GM18951 (cell line): ENCODE results near the gene CDK5R1.

Experiments
- POLR2A ChIP-seq: IDR thresholded peaks from 4 replicates; pipeline ENCODE4 v1.6.1; 2011; ENCODE audit warnings: mild to moderate bottlenecking; ENCODE audit not compliant: insufficient read length, insufficient read depth; ENCODE audit errors: extremely low read depth
- in situ Hi-C: fragments of 300-500 bp; cut with MboI; formaldehyde crosslinking; loops from one replicate; pipeline ENCODE4 v1.12.0; 2022; ENCODE audit warnings: low sequenced_read_pairs, mixed read lengths, inconsistent platforms; ENCODE audit not compliant: unreplicated experiment

The CDK5R1 gene

DNA sequence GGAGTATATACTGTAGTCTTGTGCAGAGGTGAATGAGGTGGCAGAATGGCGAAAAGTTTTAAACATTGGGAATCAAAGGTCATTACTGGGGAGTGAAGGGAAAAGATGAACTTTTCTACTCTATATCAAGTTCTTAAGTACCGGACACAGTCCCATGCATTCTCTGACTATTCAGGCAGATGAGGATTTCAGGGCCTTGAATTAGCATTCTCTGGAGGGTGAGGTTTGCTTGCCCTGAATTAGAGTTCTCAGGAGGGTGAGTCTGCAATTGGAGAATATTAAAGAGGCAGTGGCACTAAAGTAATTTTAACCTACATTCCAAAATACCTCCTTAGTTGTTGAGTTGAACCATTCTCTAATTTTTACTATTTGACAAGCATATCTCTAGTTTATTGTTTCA, 33.4 kb upstream of the CDK5R1 start:
- TF ChIP-seq POLR2A: no peak
- in situ Hi-C loops: loop anchor here (10.0 kb wide), 1 partner anchor 301 kb away; no protein-coding TSS in a partner anchor

DNA sequence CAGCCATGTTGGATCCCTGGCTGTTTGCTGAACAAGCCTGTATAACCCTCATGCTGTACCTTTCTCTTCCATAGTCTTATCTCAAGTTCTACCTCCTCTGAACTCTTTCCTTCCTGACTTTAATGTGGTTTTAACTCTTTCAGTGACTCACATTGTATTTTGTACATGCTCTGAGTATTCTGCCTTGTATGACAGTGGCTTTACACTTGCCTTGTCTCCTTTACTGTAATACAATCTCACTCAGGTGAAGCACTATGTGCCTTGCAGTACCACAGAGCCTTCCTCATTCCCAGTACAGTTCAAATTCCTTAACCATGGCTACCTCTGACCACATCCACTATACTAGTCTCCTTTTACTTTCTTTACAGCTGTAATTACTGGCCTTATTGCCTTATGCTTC, 28.4 kb upstream of the CDK5R1 start:
- TF ChIP-seq POLR2A: no peak
- in situ Hi-C loops: loop anchor here (10.0 kb wide), 1 partner anchor 296 kb away; no protein-coding TSS in a partner anchor

DNA sequence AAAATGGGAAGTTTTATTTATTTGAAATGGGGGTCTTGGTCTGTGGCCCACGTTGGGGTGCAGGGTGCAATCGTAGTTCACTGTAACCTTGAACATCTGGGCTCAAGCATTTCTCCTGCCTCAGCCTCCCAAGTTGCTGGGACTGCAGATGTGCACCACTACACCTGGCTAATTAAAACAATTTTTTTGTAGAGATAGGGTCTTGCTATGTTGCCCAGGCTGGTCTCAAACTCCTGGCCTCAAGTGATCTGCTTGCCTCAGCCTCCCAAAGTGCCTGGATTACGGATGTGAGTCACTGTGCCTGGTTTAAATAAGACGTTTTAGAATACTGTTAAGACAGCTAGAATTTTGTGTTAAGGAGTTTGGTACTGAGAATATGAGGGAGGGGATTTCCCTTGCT, 26.7 kb upstream of the CDK5R1 start:
- in situ Hi-C loops: no loop called here
- no peak for TF ChIP-seq POLR2A

DNA sequence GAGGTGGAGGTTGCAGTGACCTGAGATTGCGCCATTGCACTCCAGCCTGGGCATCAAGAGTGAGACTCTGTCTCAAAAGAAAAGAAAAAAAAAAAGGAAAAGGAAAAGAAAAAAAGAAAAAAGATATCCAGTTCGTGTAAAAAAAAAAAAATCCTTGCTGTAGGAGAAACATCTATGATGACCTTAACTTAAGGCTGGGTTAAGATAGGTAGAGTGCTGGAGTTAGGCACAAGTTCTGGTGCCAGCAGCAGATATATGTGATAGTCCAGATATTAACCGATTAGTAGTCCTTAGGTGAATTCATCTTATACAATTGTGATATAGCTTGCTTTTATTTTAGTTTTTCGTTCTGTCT, 25.3 kb upstream of the CDK5R1 start:
- TF ChIP-seq POLR2A: no peak
- in situ Hi-C loops: no loop called here

DNA sequence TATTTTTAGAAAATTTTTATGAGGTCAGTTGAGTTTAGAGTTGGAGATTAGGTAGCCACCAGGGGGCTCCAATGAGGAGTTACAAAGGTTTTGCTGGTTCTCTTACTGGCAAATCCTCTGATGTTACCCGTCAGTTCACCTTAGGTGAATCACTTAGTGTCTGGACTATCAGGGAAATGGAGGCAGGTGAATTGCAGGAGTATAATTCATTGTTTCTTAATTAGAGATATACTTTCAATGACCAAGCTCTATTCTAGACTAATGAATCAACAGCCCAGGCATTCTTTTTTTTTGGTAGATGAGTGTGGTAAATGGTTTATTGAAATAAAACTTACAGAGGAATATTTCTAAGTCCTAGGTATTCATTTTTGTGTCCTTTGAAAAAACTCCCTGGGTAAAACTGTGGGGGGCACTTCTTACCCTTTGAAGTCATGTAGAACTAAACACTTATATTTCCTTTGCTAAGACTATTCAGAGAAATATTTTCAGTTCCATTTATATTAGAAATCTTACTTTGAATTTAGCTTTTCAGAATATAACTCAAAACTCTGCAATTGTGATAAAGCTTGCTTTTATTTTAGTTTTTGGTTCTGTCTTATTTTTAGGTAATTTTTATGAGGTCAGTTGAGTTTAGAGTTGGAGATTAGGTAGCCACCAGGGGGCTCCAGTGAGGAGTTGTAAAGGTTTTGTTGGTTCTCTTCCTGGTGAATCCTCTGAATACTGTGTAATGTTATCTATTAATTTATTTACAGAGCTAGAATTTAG, 24.8 kb upstream of the CDK5R1 start:
- no peak for TF ChIP-seq POLR2A
- in situ Hi-C loops: no loop called here

DNA sequence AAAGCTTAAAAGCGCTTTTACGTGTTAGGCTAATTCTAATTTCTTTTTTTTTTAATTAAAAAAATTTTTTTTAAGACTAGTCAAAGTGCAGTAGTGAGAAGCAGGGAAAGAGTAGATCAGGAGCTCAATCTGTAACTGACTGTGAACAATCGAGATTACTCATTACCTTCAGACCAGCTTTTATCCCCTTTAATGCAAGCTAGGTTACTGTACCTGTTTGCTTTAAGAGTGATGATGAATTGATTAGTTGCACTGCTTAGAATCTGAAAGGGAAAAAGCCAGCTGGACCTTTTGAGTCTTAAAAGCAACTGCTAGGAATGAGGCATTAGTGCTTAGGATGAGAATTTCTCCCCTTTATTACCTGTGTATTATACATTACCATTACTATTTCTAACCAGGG, 23.5 kb upstream of the CDK5R1 start:
- in situ Hi-C loops: no loop called here
- no peak for TF ChIP-seq POLR2A

DNA sequence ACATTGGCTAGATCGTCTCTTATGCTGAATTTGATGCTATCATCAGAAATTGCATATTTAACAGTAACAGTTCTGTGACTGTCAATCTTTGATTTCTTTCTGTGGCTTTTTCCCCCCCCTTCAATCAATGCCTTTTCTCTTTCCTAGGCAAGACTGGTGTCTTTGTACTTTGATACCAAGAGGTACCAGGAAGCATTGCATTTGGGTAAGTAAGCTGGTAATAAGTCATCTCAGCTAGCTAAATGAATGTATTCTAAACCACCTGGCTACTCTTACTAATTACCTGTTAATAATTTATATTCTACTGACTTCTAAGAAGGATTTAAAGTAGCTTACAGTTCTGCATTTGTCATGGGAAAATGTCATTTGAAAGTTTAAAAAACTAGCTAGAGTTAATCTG, 22.4 kb upstream of the CDK5R1 start:
- in situ Hi-C loops: no loop called here
- no peak for TF ChIP-seq POLR2A

DNA sequence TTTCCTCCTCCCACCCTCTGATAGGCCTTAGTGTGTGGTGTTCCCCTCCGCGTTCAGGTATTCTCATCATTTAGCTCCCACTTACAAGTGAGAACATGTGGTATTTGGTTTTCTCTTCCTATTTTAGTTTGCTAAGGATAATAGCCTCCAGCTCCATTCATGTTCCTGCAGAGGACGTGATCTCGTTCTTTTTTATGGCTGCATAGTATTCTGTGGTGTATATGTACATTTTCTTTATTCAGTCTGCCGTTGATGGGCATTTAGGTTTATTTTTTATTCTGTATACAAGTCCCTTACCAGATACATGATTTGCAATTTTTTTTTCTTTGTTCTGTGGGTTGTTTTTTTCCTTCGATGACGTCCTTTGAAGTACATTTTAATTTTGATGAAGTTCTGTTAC, 18.8 kb upstream of the CDK5R1 start:
- no peak for TF ChIP-seq POLR2A
- in situ Hi-C loops: no loop called here

DNA sequence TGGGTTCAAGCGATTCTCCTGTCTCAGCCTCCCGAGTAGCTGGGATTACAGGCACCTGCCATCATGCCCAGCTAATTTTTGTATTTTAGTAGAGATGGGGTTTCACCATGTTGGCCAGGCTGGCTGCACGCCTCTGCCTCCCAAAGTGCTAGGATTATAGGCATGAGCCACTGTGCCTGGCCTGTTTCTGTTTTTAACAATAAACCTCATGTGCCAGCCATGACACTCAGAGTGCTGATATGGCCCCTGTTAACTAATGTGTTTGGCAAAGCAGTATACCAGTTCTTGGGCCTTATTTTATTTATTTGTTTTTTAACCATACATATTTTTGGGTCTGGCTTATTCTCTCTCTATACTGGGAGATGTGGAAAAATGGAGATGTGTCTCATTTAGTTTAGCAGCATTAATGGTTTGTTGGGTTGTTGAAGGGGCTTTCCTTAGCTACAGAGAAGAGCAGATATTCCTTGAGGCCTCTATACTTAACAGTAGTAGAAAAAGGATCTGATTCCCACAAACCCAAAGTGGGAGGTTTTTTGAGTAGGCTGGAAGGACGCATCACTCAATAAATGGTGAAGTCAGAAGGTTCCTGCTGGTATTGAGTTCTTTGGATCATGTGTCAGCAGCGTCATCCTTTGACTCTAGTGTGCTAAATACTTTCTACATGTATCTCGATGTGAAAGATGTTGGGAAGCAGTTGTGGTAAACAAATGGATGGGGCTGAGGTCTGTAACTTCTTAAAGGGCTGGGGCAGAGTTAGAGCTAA, 16.2 kb upstream of the CDK5R1 start:
- no peak for TF ChIP-seq POLR2A
- in situ Hi-C loops: no loop called here

DNA sequence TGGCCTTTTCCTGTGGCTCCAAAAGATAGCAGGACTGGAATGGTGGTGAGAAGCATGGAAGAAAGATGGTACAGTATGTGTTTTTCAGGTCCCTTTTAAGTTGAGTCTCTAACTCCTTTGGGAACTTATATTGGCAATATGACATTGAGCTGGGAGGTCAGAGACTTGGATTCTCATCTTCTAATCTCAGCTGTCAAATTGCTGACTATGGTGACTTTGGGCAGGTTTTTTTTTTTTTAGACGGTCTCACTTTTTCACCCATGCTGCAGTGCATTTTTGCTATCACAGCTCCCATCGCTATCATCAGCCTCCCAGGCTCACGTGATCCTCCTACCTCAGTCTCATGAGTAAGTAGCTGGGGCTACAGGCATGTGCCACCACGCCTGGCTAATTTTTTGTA, 15.1 kb upstream of the CDK5R1 start:
- TF ChIP-seq POLR2A: no peak
- in situ Hi-C loops: no loop called here

DNA sequence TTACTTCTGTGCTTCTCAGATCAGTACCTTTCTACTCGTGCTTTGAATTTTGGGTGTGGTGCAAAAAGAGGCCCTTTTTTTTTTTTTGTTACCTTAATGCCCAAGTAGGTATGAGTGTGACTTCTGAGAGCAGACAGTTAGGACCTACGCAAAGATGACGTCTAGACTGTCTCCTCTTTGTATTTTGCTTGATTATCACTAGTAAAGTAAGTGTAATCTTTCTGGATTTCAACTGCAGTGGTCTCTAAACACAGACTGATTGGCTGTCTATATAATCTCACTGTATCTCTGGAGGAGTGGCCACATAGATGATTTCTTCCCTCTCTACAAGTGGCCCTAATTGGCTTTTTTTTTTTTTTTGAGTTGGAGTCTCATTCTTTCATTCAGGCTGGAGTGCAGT, 11.5 kb upstream of the CDK5R1 start:
- in situ Hi-C loops: loop anchor here (5.0 kb wide), 1 partner anchor 132 kb away; no protein-coding TSS in a partner anchor
- no peak for TF ChIP-seq POLR2A

DNA sequence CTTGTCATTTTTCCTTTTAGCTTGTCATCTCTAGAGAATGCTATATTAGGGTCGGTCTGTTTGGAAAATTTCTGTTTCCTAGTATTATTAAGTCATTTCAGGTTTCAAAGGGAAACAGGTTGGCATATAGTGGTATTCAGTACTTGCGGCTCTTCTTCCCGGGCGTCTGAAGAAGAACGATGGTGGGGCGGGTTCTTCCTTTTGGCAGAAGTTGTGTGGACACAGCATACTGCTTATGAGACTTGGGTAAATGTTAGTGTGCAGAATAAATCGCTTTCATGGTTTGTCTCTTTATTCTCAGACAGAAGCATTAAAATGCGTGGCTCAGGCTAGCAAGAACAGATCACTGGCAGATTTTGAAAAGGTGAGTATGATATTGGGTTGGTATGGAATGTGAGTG, 9.6 kb upstream of the CDK5R1 start:
- in situ Hi-C loops: loop anchor here (5.0 kb wide), 1 partner anchor 130 kb away; no protein-coding TSS in a partner anchor
- TF ChIP-seq POLR2A: no peak

DNA sequence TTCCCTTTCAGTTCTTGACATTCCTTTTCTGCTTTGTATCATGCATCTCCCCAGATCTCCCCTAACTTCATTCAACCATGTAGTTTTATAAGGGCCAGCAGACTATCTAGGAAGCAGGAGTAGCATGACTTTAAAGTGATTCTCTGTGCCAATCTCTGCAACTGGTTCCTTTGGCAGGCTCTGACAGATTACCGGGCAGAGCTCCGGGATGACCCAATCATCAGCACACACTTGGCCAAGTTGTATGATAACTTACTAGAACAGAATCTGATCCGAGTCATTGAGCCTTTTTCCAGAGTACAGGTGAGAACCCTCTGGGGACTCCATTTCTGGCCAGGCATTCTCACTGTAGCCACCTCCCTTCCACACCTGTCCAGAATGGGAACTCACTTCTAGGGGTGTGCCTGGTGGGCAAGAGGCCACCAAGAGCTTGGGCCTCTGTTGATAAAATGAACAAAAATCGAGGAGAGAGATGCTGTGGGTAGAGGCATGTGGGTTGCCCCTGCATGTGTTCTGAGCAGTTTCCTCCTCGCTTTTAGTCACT, 7.6 kb upstream of the CDK5R1 start:
- TF ChIP-seq POLR2A: no peak
- in situ Hi-C loops: loop anchor here (5.0 kb wide), 1 partner anchor 128 kb away; no protein-coding TSS in a partner anchor
